HepG2 (cell line): Measurements from ENCODE around the gene PTGIS. TPM values are rescaled to one million over a fixed set of nuclear protein-coding genes. Genes with fewer than 3 reads are reported as not detected.

Experiments
- ADNP ChIP-seq: sonication (generic); formaldehyde crosslinking; IDR thresholded peaks from 2 replicates; pipeline ENCODE4 v1.4.0; 2020; ENCODE audit warnings: missing genetic modification reagents
- BCL6 ChIP-seq: IDR thresholded peaks from 2 replicates; pipeline ENCODE4 v1.6.1; 2016; ENCODE audit warnings: missing genetic modification reagents, missing compliant biosample characterization
- CREB1 ChIP-seq, 2 experiments: fragments of 450-650 bp in 1 of 2; IDR thresholded peaks; 2 replicates each; pipeline ENCODE4 v1.6.1; 2016 to 2017; ENCODE audit warnings: control low read depth in 1 of 2, mild to moderate bottlenecking in 1 of 2, missing compliant biosample characterization in 1 of 2, missing genetic modification characterization in 1 of 2
- ERF ChIP-seq: IDR thresholded peaks from 2 replicates; pipeline ENCODE4 v1.6.1; 2018; ENCODE audit warnings: missing biosample characterization, missing genetic modification reagents
- GATAD2A ChIP-seq: IDR thresholded peaks from 2 replicates; pipeline ENCODE4 v1.6.1; 2016
- HNRNPK ChIP-seq: fragments of 200-400 bp; formaldehyde crosslinking; IDR thresholded peaks from 2 replicates; pipeline ENCODE4 v1.6.1; 2018; ENCODE audit warnings: low read length, low read depth, moderate library complexity, mild to moderate bottlenecking; ENCODE audit not compliant: poor library complexity, severe bottlenecking
- KDM2A ChIP-seq: sonication (generic); formaldehyde crosslinking; IDR thresholded peaks from 2 replicates; pipeline ENCODE4 v1.4.0; 2020; ENCODE audit warnings: low read depth, missing genetic modification reagents, borderline replicate concordance
- RBM39 ChIP-seq: fragments of 200-400 bp; formaldehyde crosslinking; IDR thresholded peaks from one replicate; pipeline ENCODE4 v1.6.1; 2018; ENCODE audit warnings: antibody characterized with exemption, mild to moderate bottlenecking, low read depth, low read length; ENCODE audit not compliant: poor library complexity, severe bottlenecking
- RXRA ChIP-seq: sonication (generic); formaldehyde crosslinking; IDR thresholded peaks from 2 replicates; pipeline ENCODE4 v1.5.1; 2020; ENCODE audit warnings: missing genetic modification reagents
- SSRP1 ChIP-seq: IDR thresholded peaks from 2 replicates; pipeline ENCODE4 v1.6.1; 2016; ENCODE audit warnings: control low read depth
- TEAD2 ChIP-seq: sonication (generic); formaldehyde crosslinking; IDR thresholded peaks from 2 replicates; pipeline ENCODE4 v1.9.0; 2021; ENCODE audit warnings: missing genetic modification reagents
- THAP11 ChIP-seq: IDR thresholded peaks from 2 replicates; pipeline ENCODE4 v1.6.1; 2016; ENCODE audit warnings: missing biosample characterization, missing genetic modification reagents
- YY1 ChIP-seq: IDR thresholded peaks from 2 replicates; pipeline ENCODE4 v1.6.1; 2011; ENCODE audit warnings: low read length, low read depth, moderate library complexity, mild to moderate bottlenecking; ENCODE audit not compliant: insufficient read depth, insufficient replicate concordance
- ZC3H4 ChIP-seq: sonication (generic); formaldehyde crosslinking; IDR thresholded peaks from 2 replicates; pipeline ENCODE4 v1.4.0; 2020; ENCODE audit warnings: missing genetic modification reagents, borderline replicate concordance
- ZNF274 ChIP-seq: sonication (generic); formaldehyde crosslinking; IDR thresholded peaks from 2 replicates; pipeline ENCODE4 v1.5.1; 2020; ENCODE audit warnings: mild to moderate bottlenecking, missing genetic modification reagents
- ZNF326 ChIP-seq: sonication (generic); formaldehyde crosslinking; IDR thresholded peaks from 2 replicates; pipeline ENCODE4 v1.4.0; 2020; ENCODE audit warnings: missing genetic modification reagents, borderline replicate concordance
- ZNF746 ChIP-seq: sonication (generic); formaldehyde crosslinking; IDR thresholded peaks from 2 replicates; pipeline ENCODE4 v1.8.0; 2022; ENCODE audit warnings: mild to moderate bottlenecking, missing genetic modification reagents
- ZNF749 ChIP-seq: sonication (generic); formaldehyde crosslinking; IDR thresholded peaks from 2 replicates; pipeline ENCODE4 v1.8.0; 2022; ENCODE audit warnings: mild to moderate bottlenecking, missing genetic modification reagents, moderate library complexity, borderline replicate concordance
- ZNF776 ChIP-seq: sonication (generic); formaldehyde crosslinking; IDR thresholded peaks from 2 replicates; pipeline ENCODE4 v1.4.0; 2020; ENCODE audit warnings: mild to moderate bottlenecking, missing genetic modification reagents
- ZSCAN31 ChIP-seq: sonication (generic); formaldehyde crosslinking; IDR thresholded peaks from 2 replicates; pipeline ENCODE4 v1.5.0; 2020; ENCODE audit warnings: low read depth, mild to moderate bottlenecking, missing genetic modification reagents
- polyA plus RNA-seq, 8 experiments: library from polyadenylated mRNA; depleted of rRNA in 3 of 8; stranded (reverse) in 7 of 8; unstranded in 1 of 8; fragments of >200 nt; fragmentation: Illumina TruSeq in 4 of 8; extraction: Trizol in 4 of 8; gene quantifications; 2 replicates each; pipeline versions ENCODE4 v1.2.1 to v1.2.3, GENCODE V29; 2011 to 2016; ENCODE audit warnings: low read depth in 4 of 8, missing spikeins in 1 of 8, mixed read lengths in 1 of 8; ENCODE audit not compliant: insufficient read depth in 1 of 8
- total RNA-seq, 5 experiments: library from RNA; depleted of rRNA; stranded (reverse); fragments of >200 nt; fragmentation: Illumina TruSeq; extraction: Trizol; gene quantifications; 2 replicates each; pipeline ENCODE4 v1.2.3, GENCODE V29; 2016; ENCODE audit warnings: low read depth in 1 of 5
- TF ChIP-seq, protein P1 (sequence below): sonication (generic); formaldehyde crosslinking; IDR thresholded peaks from 2 replicates; pipeline ENCODE4 v1.4.0; 2020; ENCODE audit warnings: mild to moderate bottlenecking, missing genetic modification reagents, borderline replicate concordance
- TF ChIP-seq, protein P2 (sequence below): sonication (generic); formaldehyde crosslinking; IDR thresholded peaks from 2 replicates; pipeline ENCODE4 v1.9.0; 2022; ENCODE audit warnings: missing genetic modification reagents, mild to moderate bottlenecking, borderline replicate concordance

The PTGIS gene
- total and polyA plus RNA-seq, 2 of the 13 experiments (the other 11 are each of a cell fraction or from before 2014, with no cell fraction given) = not detected

DNA sequence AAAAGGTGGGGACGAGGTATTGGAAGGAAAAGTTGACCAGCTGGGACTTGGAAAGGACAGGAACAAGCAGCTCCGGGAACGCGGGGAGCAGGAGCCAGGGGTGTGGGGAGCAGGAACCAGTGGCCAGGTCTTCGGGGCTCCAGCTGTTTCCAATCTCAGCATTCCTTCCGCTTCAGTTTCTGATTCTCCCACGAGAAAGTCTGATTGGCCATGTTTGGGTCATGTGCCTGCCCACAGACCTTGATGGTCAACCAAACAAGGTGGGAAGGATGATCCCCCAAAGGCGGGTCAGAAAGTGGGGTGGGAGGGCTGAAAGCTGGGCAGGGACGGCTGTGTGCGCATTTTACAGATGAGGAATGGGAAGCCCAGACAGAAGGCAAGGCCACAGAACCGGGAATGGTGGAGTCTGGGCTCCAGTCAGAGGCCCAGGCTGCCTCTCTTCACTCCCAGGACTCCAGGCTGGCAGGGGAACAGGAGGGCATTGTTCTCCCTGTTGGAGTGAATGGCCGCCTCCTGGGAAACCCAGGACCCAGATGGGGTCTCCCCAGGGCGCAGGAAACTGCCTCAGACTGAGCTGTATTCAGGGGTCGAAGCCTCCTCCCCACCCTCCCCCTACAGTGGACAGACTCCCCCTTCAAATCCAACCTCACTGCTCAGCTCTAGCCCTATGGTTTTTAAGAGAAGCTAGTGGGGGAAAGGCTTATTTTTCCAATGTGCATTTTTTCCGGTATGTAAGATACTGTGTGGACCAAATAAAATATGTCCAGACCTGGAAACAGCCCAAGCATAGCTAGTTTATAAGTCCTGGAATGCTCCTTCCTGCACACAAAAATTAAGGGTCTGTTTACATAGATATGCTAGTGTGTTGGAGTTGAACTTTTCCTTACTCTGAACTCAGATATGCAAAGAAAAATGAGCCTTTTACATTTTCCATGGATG lies 12.2 kb upstream of the PTGIS start (continued):
- TF ChIP-seq, protein P1, sequence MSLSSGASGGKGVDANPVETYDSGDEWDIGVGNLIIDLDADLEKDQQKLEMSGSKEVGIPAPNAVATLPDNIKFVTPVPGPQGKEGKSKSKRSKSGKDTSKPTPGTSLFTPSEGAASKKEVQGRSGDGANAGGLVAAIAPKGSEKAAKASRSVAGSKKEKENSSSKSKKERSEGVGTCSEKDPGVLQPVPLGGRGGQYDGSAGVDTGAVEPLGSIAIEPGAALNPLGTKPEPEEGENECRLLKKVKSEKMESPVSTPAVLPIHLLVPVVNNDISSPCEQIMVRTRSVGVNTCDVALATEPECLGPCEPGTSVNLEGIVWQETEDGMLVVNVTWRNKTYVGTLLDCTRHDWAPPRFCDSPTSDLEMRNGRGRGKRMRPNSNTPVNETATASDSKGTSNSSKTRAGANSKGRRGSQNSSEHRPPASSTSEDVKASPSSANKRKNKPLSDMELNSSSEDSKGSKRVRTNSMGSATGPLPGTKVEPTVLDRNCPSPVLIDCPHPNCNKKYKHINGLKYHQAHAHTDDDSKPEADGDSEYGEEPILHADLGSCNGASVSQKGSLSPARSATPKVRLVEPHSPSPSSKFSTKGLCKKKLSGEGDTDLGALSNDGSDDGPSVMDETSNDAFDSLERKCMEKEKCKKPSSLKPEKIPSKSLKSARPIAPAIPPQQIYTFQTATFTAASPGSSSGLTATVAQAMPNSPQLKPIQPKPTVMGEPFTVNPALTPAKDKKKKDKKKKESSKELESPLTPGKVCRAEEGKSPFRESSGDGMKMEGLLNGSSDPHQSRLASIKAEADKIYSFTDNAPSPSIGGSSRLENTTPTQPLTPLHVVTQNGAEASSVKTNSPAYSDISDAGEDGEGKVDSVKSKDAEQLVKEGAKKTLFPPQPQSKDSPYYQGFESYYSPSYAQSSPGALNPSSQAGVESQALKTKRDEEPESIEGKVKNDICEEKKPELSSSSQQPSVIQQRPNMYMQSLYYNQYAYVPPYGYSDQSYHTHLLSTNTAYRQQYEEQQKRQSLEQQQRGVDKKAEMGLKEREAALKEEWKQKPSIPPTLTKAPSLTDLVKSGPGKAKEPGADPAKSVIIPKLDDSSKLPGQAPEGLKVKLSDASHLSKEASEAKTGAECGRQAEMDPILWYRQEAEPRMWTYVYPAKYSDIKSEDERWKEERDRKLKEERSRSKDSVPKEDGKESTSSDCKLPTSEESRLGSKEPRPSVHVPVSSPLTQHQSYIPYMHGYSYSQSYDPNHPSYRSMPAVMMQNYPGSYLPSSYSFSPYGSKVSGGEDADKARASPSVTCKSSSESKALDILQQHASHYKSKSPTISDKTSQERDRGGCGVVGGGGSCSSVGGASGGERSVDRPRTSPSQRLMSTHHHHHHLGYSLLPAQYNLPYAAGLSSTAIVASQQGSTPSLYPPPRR (CRISPR knock-in tag) = no peak
- TF ChIP-seq ZNF326 (CRISPR knock-in tag) (no peak), ERF (peak; percentile 18; the same call in 1 of the 2 replicates), RBM39 (peak; percentile 19), KDM2A (CRISPR knock-in tag) (0 out of 2 replicates have a peak, but pooled peaks have one; percentile 24), HNRNPK (no peak), ZNF746 (CRISPR knock-in tag) (0 out of 2 replicates have a peak, but pooled peaks have one; percentile 25), TEAD2 (CRISPR knock-in tag) (no peak), THAP11 (CRISPR knock-in tag) (0 out of 2 replicates have a peak, but pooled peaks have one; percentile 8), CREB1 (IDR thresholded peaks at IDR 0.05) (no peak), CREB1 (CRISPR knock-in tag; IDR thresholded peaks at IDR 0.05) (no peak), SSRP1 (CRISPR knock-in tag) (0 out of 2 replicates have a peak, but pooled peaks have one; percentile 28), ZNF776 (CRISPR knock-in tag) (no peak), ZNF274 (peak; percentile 41; the same call in 1 of the 2 replicates), GATAD2A (CRISPR knock-in tag) (no peak), ADNP (0 out of 2 replicates have a peak, but pooled peaks have one; percentile 6), ZC3H4 (CRISPR knock-in tag) (no peak), ZNF749 (CRISPR knock-in tag) (no peak), ZSCAN31 (no peak), RXRA (CRISPR knock-in tag) (peak; percentile 46; the same call in 1 of the 2 replicates), BCL6 (no peak), YY1 (peak; percentile 66)
- TF ChIP-seq, protein P2, sequence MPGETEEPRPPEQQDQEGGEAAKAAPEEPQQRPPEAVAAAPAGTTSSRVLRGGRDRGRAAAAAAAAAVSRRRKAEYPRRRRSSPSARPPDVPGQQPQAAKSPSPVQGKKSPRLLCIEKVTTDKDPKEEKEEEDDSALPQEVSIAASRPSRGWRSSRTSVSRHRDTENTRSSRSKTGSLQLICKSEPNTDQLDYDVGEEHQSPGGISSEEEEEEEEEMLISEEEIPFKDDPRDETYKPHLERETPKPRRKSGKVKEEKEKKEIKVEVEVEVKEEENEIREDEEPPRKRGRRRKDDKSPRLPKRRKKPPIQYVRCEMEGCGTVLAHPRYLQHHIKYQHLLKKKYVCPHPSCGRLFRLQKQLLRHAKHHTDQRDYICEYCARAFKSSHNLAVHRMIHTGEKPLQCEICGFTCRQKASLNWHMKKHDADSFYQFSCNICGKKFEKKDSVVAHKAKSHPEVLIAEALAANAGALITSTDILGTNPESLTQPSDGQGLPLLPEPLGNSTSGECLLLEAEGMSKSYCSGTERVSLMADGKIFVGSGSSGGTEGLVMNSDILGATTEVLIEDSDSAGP (CRISPR knock-in tag) = no peak
